H1 (cell line): ENCODE data around the gene GRM8. TPM values are rescaled to one million over a fixed set of nuclear protein-coding genes. Genes with fewer than 3 reads are reported as not detected.
"Not testable (repeated sequence)": the region's sequence is repeated elsewhere in the genome, so short reads cannot be mapped to it uniquely, and the experiment has no call there.

Source experiments
- CTCF ChIA-PET: fragments of 300-600 bp; sonication (Branson Sonifier 250); formaldehyde crosslinking; loops from one replicate; lab custom pipeline; 2021; ENCODE audit not compliant: partially characterized antibody; lab: Charles Lee
- POLR2A ChIA-PET: fragments of 300-600 bp; sonication (Branson Sonifier 250); formaldehyde crosslinking; loops from one replicate; lab custom pipeline; 2021; ENCODE audit warnings: inconsistent platforms; ENCODE audit not compliant: partially characterized antibody; lab: Charles Lee
- DNase-seq, 2 experiments: peaks; one replicate each; pipeline versions ENCODE4 v3.0.0 to v3.0.0-alpha.2; 2010 to 2022; ENCODE audit warnings: low spot score in 2 of 2, low read depth in 1 of 2, mixed read lengths in 1 of 2
- FAIRE-seq: peaks from 2 replicates; lab custom pipeline; 2011; peaks lifted over from hg19 to GRCh38; lab: Jason Lieb, UNC
- H2AFZ ChIP-seq: 2 replicates; pipeline ENCODE4 v1.8.1; 2012; ENCODE audit warnings: low read length, inconsistent platforms
- H2AK5ac ChIP-seq: 2 replicates; pipeline ENCODE4 v1.6.1; 2013; ENCODE audit warnings: low read depth, low read length
- H2BK120ac ChIP-seq: replicated peaks from 2 replicates; pipeline ENCODE3; 2013; ENCODE audit warnings: low read depth, low read length, inconsistent platforms
- H2BK12ac ChIP-seq: 2 replicates; pipeline ENCODE4 v1.6.1; 2013; ENCODE audit warnings: low read depth, low read length
- H2BK15ac ChIP-seq: 2 replicates; pipeline ENCODE4 v1.6.1; 2013; ENCODE audit warnings: low read length
- H2BK20ac ChIP-seq: 2 replicates; pipeline ENCODE4 v1.6.1; 2013; ENCODE audit warnings: low read length
- H2BK5ac ChIP-seq: 2 replicates; pipeline ENCODE4 v1.6.1; 2013; ENCODE audit warnings: low read depth, low read length
- H3K14ac ChIP-seq: 2 replicates; pipeline ENCODE4 v1.6.1; 2013; ENCODE audit warnings: inconsistent platforms; ENCODE audit not compliant: insufficient read length
- H3K18ac ChIP-seq: 2 replicates; pipeline ENCODE4 v1.6.1; 2013; ENCODE audit warnings: low read length; ENCODE audit errors: extremely low read depth
- H3K23ac ChIP-seq: 2 replicates; pipeline ENCODE4 v1.6.1; 2013; ENCODE audit warnings: inconsistent platforms; ENCODE audit not compliant: insufficient read length
- H3K23me2 ChIP-seq: 2 replicates; pipeline ENCODE4 v1.6.1; 2013; ENCODE audit warnings: low read depth, low read length
- H3K27ac ChIP-seq: 2 replicates; pipeline ENCODE4 v1.6.1; 2011; ENCODE audit warnings: low read depth, low read length, inconsistent platforms
- H3K27me3 ChIP-seq, 4 experiments: replicated peaks in 1 of 4; 1 replicate in 1 of 4; 2 replicates in 3 of 4; pipeline versions ENCODE4 v1.6.1 to v1.8.1; 2011 to 2013; ENCODE audit warnings: low read length in 3 of 4, mild to moderate bottlenecking in 3 of 4, inconsistent platforms in 2 of 4, mixed read lengths in 2 of 4, moderate library complexity in 1 of 4; ENCODE audit not compliant: control insufficient read depth in 3 of 4, insufficient read depth in 3 of 4; ENCODE audit errors: extremely low read depth in 1 of 4
- H3K36me3 ChIP-seq, 4 experiments: 2 replicates each; pipeline versions ENCODE4 v1.6.1 to v1.8.1; 2011 to 2013; ENCODE audit warnings: mild to moderate bottlenecking in 4 of 4, low read length in 3 of 4, moderate library complexity in 2 of 4, control low read depth in 1 of 4, inconsistent platforms in 1 of 4; ENCODE audit not compliant: insufficient read depth in 4 of 4, control insufficient read depth in 2 of 4
- H3K4ac ChIP-seq: replicated peaks from 2 replicates; pipeline ENCODE3; 2013; ENCODE audit warnings: low read length, low read depth, mixed read lengths, inconsistent platforms; ENCODE audit not compliant: insufficient read length
- H3K4me1 ChIP-seq, 4 experiments: replicated peaks in 1 of 4; 1 replicate in 1 of 4; 2 replicates in 3 of 4; pipeline versions ENCODE4 v1.6.1 to v1.8.1; 2011 to 2013; ENCODE audit warnings: low read length in 3 of 4, inconsistent platforms in 2 of 4, mixed read lengths in 1 of 4; ENCODE audit not compliant: insufficient read depth in 4 of 4, control insufficient read depth in 3 of 4
- H3K4me2 ChIP-seq, 2 experiments: 2 replicates each; pipeline versions ENCODE4 v1.6.1 to v1.8.1; 2011 to 2013; ENCODE audit warnings: low read depth in 2 of 2, low read length in 2 of 2, control low read depth in 1 of 2, inconsistent platforms in 1 of 2, mild to moderate bottlenecking in 1 of 2; ENCODE audit not compliant: insufficient read depth in 1 of 2
- H3K4me3 ChIP-seq, 4 experiments: fragments of 200-600, 300-600 bp in 1 of 4; sonication (generic), shearing (Covaris generic), sonication (Bioruptor Twin) in 1 of 4; 2 replicates each; pipeline versions ENCODE4 v1.5.1 to v1.8.1; 2011 to 2016; ENCODE audit warnings: low read length in 4 of 4, low read depth in 3 of 4, control low read depth in 2 of 4, inconsistent platforms in 2 of 4, mild to moderate bottlenecking in 2 of 4, mixed read lengths in 1 of 4, moderate library complexity in 1 of 4; ENCODE audit not compliant: insufficient read depth in 2 of 4; ENCODE audit errors: extremely low read depth in 1 of 4
- H3K56ac ChIP-seq: replicated peaks from 2 replicates; pipeline ENCODE3; 2013; ENCODE audit warnings: low read depth, mild to moderate bottlenecking, mixed read lengths, low read length, inconsistent platforms; ENCODE audit not compliant: insufficient read length
- H3K79me1 ChIP-seq: 2 replicates; pipeline ENCODE4 v1.6.1; 2013; ENCODE audit warnings: low read depth, low read length, control low read depth
- H3K79me2 ChIP-seq, 2 experiments: 2 replicates each; pipeline versions ENCODE4 v1.6.1 to v1.8.1; 2012 to 2013; ENCODE audit warnings: low read length in 2 of 2, mild to moderate bottlenecking in 2 of 2, inconsistent platforms in 1 of 2; ENCODE audit not compliant: insufficient read depth in 2 of 2, control insufficient read depth in 1 of 2
- H3K9ac ChIP-seq, 4 experiments: replicated peaks in 1 of 4; 1 replicate in 1 of 4; 2 replicates in 3 of 4; pipeline versions ENCODE4 v1.6.1 to v1.8.1; 2011 to 2013; ENCODE audit warnings: low read depth in 3 of 4, low read length in 3 of 4, control low read depth in 2 of 4, mild to moderate bottlenecking in 2 of 4, moderate library complexity in 2 of 4, inconsistent platforms in 1 of 4; ENCODE audit errors: extremely low read depth in 1 of 4
- H3K9me3 ChIP-seq, 2 experiments: 2 replicates each; pipeline versions ENCODE4 v1.6.1 to v1.8.1; 2012 to 2013; ENCODE audit warnings: mild to moderate bottlenecking in 2 of 2, moderate library complexity in 2 of 2, control low read depth in 1 of 2, inconsistent platforms in 1 of 2, low read depth in 1 of 2, low read length in 1 of 2, mixed read lengths in 1 of 2; ENCODE audit not compliant: insufficient read depth in 2 of 2
- H4K20me1 ChIP-seq, 2 experiments: replicated peaks in 1 of 2; 2 replicates each; pipeline versions ENCODE3 to v1.8.1; 2011 to 2013; ENCODE audit warnings: inconsistent platforms in 2 of 2, low read length in 2 of 2, mild to moderate bottlenecking in 1 of 2; ENCODE audit not compliant: insufficient read depth in 2 of 2, control insufficient read depth in 1 of 2
- H4K5ac ChIP-seq: 2 replicates; pipeline ENCODE4 v1.6.1; 2013; ENCODE audit warnings: low read length, low read depth, mixed read lengths, inconsistent platforms; ENCODE audit not compliant: insufficient read length
- H4K8ac ChIP-seq: 2 replicates; pipeline ENCODE4 v1.8.0; 2013; ENCODE audit warnings: mild to moderate bottlenecking, moderate library complexity, low read length, inconsistent platforms; ENCODE audit not compliant: insufficient read depth; ENCODE audit errors: extremely low read depth
- H4K91ac ChIP-seq: replicated peaks from 2 replicates; pipeline ENCODE3; 2013; ENCODE audit warnings: low read length, mixed read lengths, inconsistent platforms; ENCODE audit not compliant: insufficient read length
- WGBS, 2 experiments: shearing (Covaris generic) in 1 of 2; methylation state at CpG; one replicate each; pipeline versions ENCODE4 v1.1.6 to v1.1.7; 2013 to 2015; ENCODE audit warnings: low lambda C conversion rate in 2 of 2, mixed read lengths in 2 of 2, inconsistent platforms in 1 of 2, low coverage in 1 of 2, missing lambda C conversion rate in 1 of 2; ENCODE audit not compliant: insufficient replicate concordance in 2 of 2, insufficient coverage in 1 of 2, insufficient read length in 1 of 2; ENCODE audit errors: extremely low coverage in 1 of 2, missing lambda C conversion rate in 1 of 2; 5-methylcytosine and 5-hydroxymethylcytosine counted together
- polyA plus RNA-seq, 7 experiments: library from polyadenylated mRNA; depleted of rRNA in 3 of 7; stranded (reverse) in 5 of 7; unstranded in 2 of 7; fragments of >200 nt in 5 of 7; fragments of 200-250 nt in 2 of 7; gene quantifications; 1 replicate in 5 of 7; 2 replicates in 1 of 7; 4 replicates in 1 of 7; pipeline versions ENCODE4 v1.2.1 to v1.2.3, GENCODE V29; 2011 to 2013; ENCODE audit warnings: missing spikeins in 2 of 7, mixed read lengths in 2 of 7
- total RNA-seq: library from RNA; stranded (reverse); fragmentation: NEBNext Ultra II Directional; extraction: Animal tissue kit (Norgen Biotek cat#: 25700); gene quantifications from 2 replicates; pipeline ENCODE4 v1.2.1, GENCODE V29; 2021

GRM8 gene
- total and polyA plus RNA-seq, 2 of the 8 experiments (the other 6 are each of a cell fraction or from before 2014, with no cell fraction given), result 2.6 to 2.8 TPM

DNA sequence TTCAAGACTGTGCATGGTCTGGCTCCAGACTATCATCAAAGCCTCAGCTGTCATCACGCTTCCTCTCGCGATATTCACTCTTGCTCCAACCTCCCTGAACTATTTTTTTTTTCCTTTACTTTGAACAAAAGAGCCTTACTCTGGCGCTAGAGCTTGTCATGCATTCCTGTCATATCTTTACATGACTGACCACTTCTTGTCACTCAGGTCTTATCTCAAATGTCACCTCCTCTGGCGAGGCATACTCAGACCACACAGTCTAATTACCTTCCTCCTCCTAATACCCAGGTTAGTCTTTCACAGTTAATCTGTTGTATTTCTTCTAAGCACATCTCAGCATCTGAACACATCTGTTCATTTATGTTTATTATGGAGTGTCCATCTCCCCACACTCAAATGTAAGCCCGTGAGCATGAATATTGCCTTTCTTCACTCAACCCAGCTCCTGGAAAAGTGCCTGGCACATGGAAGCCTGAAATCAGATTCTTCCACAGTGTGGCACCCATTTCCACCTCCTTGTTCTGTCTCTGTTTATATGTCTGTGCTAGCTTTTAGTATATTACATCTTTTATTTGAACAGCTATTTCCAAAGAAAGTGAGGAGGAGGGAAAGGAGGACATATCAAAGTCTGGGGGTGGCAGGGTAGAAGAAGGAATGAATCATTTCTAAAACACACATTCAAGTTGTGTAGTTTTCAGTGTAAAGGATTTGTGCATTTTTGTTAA lies 351.5 kb downstream of the GRM8 start:
- H3K36me3 ChIP-seq, POLR2A ChIA-PET, H2BK5ac ChIP-seq, H2BK20ac ChIP-seq, H2BK12ac ChIP-seq, H3K4me3 ChIP-seq, FAIRE-seq, H4K5ac ChIP-seq, H4K20me1 ChIP-seq, H3K27me3 ChIP-seq, H3K23ac ChIP-seq, H3K4ac ChIP-seq, H3K14ac ChIP-seq, H2BK15ac ChIP-seq, H4K8ac ChIP-seq, H3K4me2 ChIP-seq, H3K79me1 ChIP-seq, H3K9me3 ChIP-seq, H3K4me1 ChIP-seq, H3K56ac ChIP-seq, H3K79me2 ChIP-seq, H3K9ac ChIP-seq, DNase-seq, H3K23me2 ChIP-seq, H2AK5ac ChIP-seq, H3K18ac ChIP-seq, H2AFZ ChIP-seq, H4K91ac ChIP-seq, H2BK120ac ChIP-seq, H3K27ac ChIP-seq: not testable (repeated sequence)
- CTCF ChIA-PET, result interaction anchor here (0.7 to 2.0 kb wide), 8 partner anchors 8 to 403 kb away, joined by 3 to 22 read pairs (median 4); no protein-coding TSS in a partner anchor
- WGBS, 2 experiments, result 89% methylated on average over 6 of the region's 6 CpGs; no CpG with 5 or more reads in 1 of the 2 experiments

- H3K27ac ChIP-seq, H2BK15ac ChIP-seq, H3K79me2 ChIP-seq, H3K14ac ChIP-seq, H3K27me3 ChIP-seq, H3K4ac ChIP-seq, H3K18ac ChIP-seq, H2BK20ac ChIP-seq, H4K5ac ChIP-seq, H3K79me1 ChIP-seq, H3K4me2 ChIP-seq, POLR2A ChIA-PET, H2BK5ac ChIP-seq, H3K23me2 ChIP-seq, H3K4me3 ChIP-seq, DNase-seq, H3K4me1 ChIP-seq, H3K56ac ChIP-seq, H2BK12ac ChIP-seq, H4K91ac ChIP-seq, H3K9ac ChIP-seq, H2AFZ ChIP-seq, H2AK5ac ChIP-seq, H3K23ac ChIP-seq, H3K36me3 ChIP-seq, H2BK120ac ChIP-seq, H4K8ac ChIP-seq, FAIRE-seq, H4K20me1 ChIP-seq, H3K9me3 ChIP-seq: not testable (repeated sequence)
- WGBS, 2 experiments, result 78% methylated on average over 1 of the region's 1 CpG; no CpG with 5 or more reads in 1 of the 2 experiments
- CTCF ChIA-PET, result interaction anchor here (1.6 kb wide), 1 partner anchor 83 kb away, joined by 3 read pairs; no protein-coding TSS in a partner anchor
Measured at GRCh38 chr7:126887980-126888379, 364.8 kb downstream of the GRM8 start.
